A673 (cell line): ENCODE measurements around the gene CD74.
"Not testable (repeated sequence)": the region's sequence is repeated elsewhere in the genome, so short reads cannot be mapped to it uniquely, and the experiment has no call there.

Source experiments
- CTCF ChIP-seq: fragments of 300-800, 200-600 bp; sonication (generic); conservative IDR thresholded peaks from 2 replicates; pipeline ENCODE4 v1.5.1; 2017; ENCODE audit warnings: low read depth, mild to moderate bottlenecking, antibody characterized with exemption, low read length, moderate library complexity, mixed read lengths
- EZH2 ChIP-seq: fragments of 200-600 bp; sonication (generic); IDR thresholded peaks from 2 replicates; pipeline ENCODE4 v1.6.1; 2017; ENCODE audit warnings: borderline replicate concordance, low read depth, mild to moderate bottlenecking, mixed read lengths, antibody characterized with exemption, low read length; ENCODE audit not compliant: poor library complexity, severe bottlenecking

- not testable (repeated sequence) for TF ChIP-seq EZH2, CTCF
These were observed 13.5 kb upstream of the CD74 start for GRCh38 chr5:150426165-150426564.
